ENCODE measurements around the gene SCRN3. TPM values are rescaled to one million over a fixed set of nuclear protein-coding genes. Genes with fewer than 3 reads are reported as not detected.
"Not testable (repeated sequence)": the region's sequence is repeated elsewhere in the genome, so short reads cannot be mapped to it uniquely, and the experiment has no call there.

SCRN3 gene
- total RNA-seq, 2 experiments from 2014 or later, result 16.1 to 17.6 TPM

- ChIA-PET CTCF (no interaction called here), POLR2A (interaction anchor here (0.5 kb wide), 1 partner anchor 193 kb away, joined by 3 read pairs; no protein-coding TSS in a partner anchor)
Observed at GRCh38 chr2:174399171-174399570, 3.6 kb downstream of the SCRN3 start.

- ChIA-PET POLR2A (no interaction called here), CTCF (no interaction called here)
Observed at GRCh38 chr2:174400853-174401252, 5.3 kb downstream of the SCRN3 start.

- ChIA-PET CTCF (no interaction called here), POLR2A (no interaction called here)
Observed at GRCh38 chr2:174403628-174404027, 8.1 kb downstream of the SCRN3 start.

DNA sequence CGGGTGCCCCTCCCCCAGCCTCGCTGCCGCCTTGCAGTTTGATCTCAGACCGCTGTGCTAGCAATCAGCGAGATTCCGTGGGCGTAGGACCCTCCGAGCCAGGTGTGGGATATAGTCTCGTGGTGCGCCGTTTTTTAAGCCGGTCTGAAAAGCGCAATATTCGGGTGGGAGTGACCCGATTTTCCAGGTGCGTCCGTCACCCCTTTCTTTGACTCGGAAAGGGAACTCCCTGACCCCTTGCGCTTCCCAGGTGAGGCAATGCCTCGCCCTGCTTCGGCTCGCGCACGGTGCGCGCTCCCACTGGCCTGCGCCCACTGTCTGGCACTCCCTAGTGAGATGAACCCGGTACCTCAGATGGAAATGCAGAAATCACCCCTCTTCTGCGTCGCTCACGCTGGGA is 14.5 kb downstream of the SCRN3 start:
- CTCF ChIA-PET, POLR2A ChIA-PET: not testable (repeated sequence)

- ChIA-PET POLR2A (interaction anchor here (0.6 kb wide), 1 partner anchor 705 kb away, joined by 3 read pairs; no protein-coding TSS in a partner anchor), CTCF (no interaction called here)
Observed at GRCh38 chr2:174412256-174412655, 16.7 kb downstream of the SCRN3 start.

- POLR2A ChIA-PET, result no interaction called here
- CTCF ChIA-PET, result no interaction called here
Observed at GRCh38 chr2:174428214-174428613, 32.7 kb downstream of the SCRN3 start.

DNA sequence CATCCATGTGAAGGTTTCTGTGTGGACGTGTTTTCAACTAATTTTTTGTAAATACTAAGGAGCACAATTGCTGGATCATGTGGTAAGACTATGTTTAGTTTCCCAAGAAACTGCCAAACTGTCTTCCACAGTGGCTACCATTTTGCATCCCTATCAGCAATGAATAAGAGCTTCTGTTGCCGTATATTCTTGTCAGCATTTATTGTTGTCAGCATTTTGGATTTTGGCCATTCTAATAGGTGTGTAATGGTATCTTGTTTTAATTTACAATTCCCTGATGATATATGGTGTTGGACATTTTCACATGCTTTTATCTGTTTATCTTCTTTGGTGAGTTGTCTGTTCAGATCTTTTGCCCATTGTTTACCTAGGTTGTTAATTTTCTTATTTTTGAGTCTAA is 34.5 kb downstream of the SCRN3 start:
- CTCF ChIA-PET, result no interaction called here
- POLR2A ChIA-PET, result no interaction called here

GRCh38 chr2:174431902-174432301 is 36.4 kb downstream of the SCRN3 start:
- ChIA-PET POLR2A (no interaction called here), CTCF (interaction anchor here (1.5 kb wide), 1 partner anchor 115 kb away, joined by 4 read pairs; no protein-coding TSS in a partner anchor)

DNA sequence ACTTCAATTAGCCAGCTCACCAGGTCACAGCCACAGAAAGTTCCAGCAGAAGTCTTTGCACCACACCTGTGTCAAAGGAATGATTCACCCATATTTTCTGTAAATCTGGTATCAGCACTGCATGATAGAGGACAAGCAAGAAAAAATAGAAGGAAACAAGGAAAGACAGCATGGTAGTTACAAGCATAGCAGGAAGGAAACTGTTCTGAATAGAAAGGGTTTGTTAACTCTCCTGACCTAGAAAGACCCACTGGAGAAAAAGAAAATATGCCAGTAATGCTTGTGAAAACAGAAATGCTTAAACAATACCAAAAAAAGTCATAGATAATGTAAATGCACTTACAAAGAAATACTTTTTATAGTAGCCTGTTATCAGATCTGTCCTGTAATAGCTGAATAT is 40.8 kb downstream of the SCRN3 start:
- POLR2A ChIA-PET, result no interaction called here

GRCh38 chr2:174438146-174438886 is 42.8 kb downstream of the SCRN3 start:
- ChIA-PET CTCF (no interaction called here), POLR2A (no interaction called here)

More for the DNA sequence above, 40.8 kb downstream of the SCRN3 start:
- CTCF ChIA-PET, result no interaction called here

GRCh38 chr2:174439323-174439722 is 43.8 kb downstream of the SCRN3 start:
- ChIA-PET CTCF (no interaction called here), POLR2A (no interaction called here)

GRCh38 chr2:174439950-174440349 is 44.4 kb downstream of the SCRN3 start:
- POLR2A ChIA-PET, result no interaction called here

GRCh38 chr2:174442546-174443510 is 47.3 kb downstream of the SCRN3 start:
- ChIA-PET CTCF (no interaction called here), POLR2A (no interaction called here)

More at GRCh38 chr2:174439950-174440349, 44.4 kb downstream of the SCRN3 start:
- CTCF ChIA-PET, result no interaction called here

GRCh38 chr2:174444761-174445160 is 49.2 kb downstream of the SCRN3 start:
- ChIA-PET CTCF (interaction anchor here (0.9 kb wide), 1 partner anchor 21 kb away, joined by 3 read pairs; no protein-coding TSS in a partner anchor), POLR2A (no interaction called here)

DNA sequence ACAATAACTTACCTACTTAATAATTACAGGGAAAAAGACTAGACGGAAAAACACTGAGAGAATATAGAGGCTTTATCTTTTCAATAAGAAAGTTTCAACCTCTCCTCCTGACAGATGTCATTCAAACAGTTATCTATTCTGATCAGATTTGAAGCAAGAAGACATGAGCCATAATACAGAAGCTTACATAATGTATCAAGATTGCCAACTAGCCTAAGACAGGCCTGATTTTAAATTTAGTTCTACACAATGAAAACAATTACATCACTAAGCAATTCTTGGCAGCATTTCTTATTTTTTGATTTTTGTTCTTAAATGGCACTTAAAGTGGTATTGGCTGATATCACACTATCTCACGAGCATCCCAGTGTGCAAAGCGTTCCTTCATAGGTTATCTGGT is 49.7 kb downstream of the SCRN3 start:
- CTCF ChIA-PET, result interaction anchor here (0.9 kb wide), 1 partner anchor 21 kb away, joined by 3 read pairs; no protein-coding TSS in a partner anchor

DNA sequence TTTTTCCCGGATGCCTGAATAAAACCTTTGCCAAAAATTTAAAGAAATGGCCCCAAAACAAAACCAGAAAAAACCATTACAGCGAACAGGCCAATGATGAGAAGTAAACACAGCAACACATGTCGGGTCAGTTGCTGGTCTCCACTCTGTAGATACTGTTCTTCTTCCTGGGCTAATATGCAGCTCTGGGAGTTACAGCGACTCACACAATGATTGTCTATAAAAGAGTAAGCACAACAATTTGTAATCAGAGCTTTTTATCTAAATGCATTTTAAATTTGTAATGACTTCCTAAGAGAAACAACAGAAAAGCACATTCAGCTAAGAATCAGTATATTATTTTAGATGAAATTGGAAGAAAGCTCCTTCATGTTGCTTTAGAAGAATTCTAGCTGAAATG is 51.0 kb downstream of the SCRN3 start:
- CTCF ChIA-PET, result interaction anchor here (1.1 kb wide), 1 partner anchor 17 kb away, joined by 3 read pairs; no protein-coding TSS in a partner anchor
- POLR2A ChIA-PET, result no interaction called here

More for the DNA sequence above, 49.7 kb downstream of the SCRN3 start:
- POLR2A ChIA-PET, result no interaction called here

- ChIA-PET POLR2A (no interaction called here), CTCF (no interaction called here)
Observed at GRCh38 chr2:174449033-174449432, 53.5 kb downstream of the SCRN3 start.

GRCh38 chr2:174450021-174450816 is 54.7 kb downstream of the SCRN3 start:
- ChIA-PET CTCF (no interaction called here), POLR2A (no interaction called here)

GRCh38 chr2:174454566-174454965 is 59.0 kb downstream of the SCRN3 start:
- CTCF ChIA-PET, result no interaction called here
- POLR2A ChIA-PET, result no interaction called here

DNA sequence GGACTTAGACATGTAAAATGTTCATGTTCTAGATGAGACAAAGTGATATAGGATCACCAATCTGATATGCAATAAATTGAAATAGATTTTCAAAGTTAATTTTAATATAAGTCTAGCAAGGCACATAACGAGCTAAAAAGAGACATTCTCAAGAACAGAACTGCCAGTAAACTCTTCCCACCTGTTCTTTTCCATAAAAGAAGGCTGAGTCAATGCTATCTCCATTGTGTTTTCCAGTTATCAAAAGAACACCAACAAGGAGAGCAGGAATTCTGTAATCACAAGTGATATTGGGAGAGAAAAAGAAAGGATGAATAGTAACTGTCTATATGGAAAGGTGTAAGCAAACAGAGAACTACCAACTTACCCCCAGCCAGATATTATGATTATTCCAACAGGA is 65.7 kb downstream of the SCRN3 start:
- CTCF ChIA-PET, result interaction anchor here (1.8 to 6.1 kb wide), 4 partner anchors 11 to 86 kb away, joined by 5 to 43 read pairs (median 20); partner anchors contain the start of gene GPR155
- POLR2A ChIA-PET, result no interaction called here
